GM21367 (cell line): ENCODE measurements around the gene GPR173.

Source experiments
- ATAC-seq: cut with Tn5 transposase; IDR thresholded peaks from one replicate; pipeline ENCODE4 v1.9.1; 2021; ENCODE audit not compliant: unreplicated experiment

Gene GPR173, protein sequence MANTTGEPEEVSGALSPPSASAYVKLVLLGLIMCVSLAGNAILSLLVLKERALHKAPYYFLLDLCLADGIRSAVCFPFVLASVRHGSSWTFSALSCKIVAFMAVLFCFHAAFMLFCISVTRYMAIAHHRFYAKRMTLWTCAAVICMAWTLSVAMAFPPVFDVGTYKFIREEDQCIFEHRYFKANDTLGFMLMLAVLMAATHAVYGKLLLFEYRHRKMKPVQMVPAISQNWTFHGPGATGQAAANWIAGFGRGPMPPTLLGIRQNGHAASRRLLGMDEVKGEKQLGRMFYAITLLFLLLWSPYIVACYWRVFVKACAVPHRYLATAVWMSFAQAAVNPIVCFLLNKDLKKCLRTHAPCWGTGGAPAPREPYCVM

DNA sequence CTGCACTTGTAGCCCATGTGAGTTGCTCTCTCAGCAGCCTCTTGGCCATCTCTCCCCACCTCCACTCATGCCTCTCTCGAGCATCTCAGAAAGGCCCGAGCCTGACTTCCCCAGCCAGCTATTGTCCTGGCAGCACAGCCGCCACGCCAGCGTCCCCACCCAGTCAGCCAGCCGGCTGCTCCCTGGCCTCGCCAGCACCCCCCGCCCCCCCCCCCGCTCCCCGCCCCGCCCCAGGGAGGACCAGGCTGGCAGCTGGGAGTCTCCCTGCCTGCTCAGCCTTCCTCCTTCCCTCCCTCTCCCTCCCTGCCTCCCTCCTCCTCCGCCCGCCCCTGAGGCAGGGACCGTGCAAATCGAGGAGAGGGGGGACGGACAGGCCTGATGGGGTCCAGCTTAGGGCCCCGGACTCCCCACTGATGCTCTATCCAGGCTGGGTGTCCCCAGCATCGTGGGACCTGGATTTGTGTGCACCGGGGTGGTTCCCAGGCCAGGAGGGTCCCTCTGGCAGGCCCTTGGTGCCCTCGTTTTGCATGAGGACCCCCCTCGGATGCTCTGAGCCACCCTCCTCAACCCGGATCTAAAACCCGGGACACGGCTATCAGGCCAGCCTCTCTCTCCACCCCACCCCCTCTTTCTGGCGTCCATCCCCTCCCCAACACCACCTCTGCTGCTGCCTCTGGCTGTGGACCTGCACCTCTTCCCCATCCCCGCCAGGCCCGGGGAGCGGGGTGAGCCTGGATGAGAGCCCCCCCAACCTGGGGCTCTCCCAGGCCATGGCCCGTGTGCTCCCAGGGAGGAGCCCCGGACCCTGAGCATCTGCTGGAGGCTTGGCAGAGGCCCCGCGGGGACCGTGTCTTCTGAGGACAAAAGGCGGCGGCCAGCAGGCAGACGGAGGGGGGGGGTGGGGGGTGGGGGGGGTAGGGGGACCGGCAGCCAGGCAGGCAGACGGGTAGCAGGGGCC lies at the start of gene GPR173:
TSS of gene GPR173 (plus strand) at position 621 of the 958 bp plus-strand sequence. CDS start 27,833 bp downstream, outside the sequence.
- ATAC-seq, result no peak

DNA sequence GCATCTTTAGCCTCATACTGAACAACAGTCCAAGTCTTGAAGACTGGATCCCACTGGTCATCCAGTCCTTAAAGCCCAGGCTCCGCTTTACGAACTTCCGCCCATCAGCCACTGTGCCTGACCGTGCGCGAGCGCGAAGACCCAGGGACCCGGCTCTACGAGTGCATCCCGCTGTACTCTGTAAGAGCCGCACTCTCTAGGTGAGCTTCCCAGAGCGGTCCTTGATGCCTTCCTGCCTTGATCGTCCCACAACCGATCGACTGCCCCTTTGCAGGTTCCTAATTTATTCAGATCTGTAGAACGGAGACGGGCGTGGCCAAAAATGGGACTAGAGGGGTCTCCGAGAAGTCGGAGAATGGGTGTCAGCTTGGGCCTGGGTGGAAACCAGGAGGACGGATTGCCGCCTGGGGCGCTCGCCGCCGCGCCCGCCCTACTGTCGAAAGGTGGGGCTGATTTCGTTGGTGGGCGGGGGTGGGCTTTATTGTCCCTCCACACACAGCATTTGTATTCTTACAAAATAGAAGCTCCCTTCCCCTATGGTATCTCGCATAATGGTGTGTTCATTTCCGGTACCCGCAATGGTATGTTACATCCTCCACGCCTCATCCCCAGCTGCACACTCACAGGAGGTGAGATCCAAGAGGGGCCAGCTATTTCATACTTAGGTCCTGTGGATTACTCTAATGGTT lies 48.0 kb upstream of the GPR173 start:
- ATAC-seq, result no peak

DNA sequence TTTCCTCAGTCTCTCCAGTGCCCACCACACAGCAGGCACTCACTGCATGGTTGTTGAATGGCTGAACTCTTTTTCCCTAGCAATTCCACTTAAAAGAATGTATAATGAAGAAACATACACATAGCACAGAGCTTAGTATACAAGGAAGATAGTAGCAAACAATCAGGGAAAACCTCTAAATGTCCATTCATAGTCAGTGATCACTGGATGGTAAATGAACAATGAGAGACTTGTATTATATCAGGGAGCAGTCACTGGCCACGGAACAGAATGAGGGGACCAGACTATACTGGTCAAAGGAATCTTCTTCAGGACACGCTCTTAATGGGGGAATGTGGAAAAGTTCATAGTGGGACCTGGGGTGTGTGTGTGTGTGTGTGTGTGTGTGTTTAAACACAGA lies 46.6 kb upstream of the GPR173 start:
- ATAC-seq, result no peak

DNA sequence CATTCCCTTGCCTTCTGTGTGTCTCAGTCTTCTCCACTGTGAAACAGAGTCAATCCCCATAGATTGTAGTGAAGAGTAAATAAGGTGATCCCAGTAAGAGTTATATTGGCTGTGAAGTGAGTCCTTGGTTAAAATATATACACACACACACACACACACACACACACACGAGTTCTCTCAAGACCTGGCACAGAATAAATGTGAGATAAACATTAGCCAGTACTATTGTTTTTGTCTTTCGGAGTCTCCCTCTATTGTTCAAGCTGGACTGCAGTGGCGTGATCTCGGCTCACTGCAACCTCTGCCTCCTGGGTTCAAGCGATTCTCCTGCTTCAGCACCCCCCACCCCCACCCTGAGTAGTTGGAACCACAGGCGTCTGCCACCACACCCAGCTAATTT lies 45.5 kb upstream of the GPR173 start:
- ATAC-seq, result no peak

DNA sequence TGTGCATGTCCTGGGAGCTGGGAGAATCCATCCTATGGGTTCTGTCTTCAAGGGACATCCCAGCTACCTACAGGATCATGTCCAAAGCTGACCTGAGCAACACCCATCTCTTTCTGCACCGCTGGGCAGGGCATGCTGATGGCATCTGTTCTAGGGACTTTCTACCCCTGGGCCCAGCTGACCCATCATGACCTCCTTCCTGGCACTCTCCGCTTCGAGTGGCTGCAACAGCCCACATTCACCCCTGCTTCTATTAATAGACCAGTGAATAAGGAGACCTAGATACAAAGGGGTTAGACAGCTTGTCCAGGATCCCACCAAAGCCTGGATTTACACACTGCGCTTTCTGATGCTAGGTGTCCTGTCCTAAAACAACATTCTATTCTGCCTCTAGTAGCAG lies 44.6 kb upstream of the GPR173 start:
- ATAC-seq, result no peak

DNA sequence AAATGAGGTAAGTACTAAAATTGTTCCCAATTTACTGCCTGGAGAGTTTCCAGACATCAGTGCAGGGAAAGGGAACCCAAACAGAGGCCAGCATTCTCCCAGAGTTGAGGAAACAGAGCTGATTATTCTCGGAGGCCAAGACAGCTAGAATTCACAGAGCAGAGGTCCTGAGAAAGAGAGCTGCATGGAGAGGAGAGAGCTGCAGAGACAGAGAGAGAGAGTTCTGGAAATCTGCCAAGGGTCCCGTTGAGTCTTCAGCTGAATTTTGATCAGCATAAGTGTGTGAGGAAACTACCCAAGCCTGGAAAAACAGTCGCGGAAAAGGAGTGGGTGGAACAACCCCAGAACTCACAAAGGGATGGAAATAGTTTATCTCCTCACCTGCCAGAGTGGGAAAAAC lies 43.8 kb upstream of the GPR173 start:
- ATAC-seq, result no peak

DNA sequence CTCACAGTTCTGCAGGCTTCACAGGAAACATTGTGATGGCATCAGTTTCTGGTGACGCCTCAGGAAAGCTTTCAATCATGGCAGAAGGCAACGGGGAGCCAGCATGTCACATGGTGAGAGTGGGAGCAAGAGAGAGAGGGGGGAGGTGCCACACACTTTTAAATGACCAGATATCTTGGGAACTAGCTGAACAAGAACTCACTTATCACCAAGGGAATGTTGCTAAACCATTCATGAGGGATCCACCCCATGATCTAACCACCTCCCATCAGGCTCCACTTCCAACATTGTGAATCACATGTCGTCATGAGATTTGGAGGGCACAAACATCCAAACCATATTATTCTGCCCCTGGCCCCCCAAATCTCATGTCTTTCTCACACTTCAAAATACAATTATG lies 43.3 kb upstream of the GPR173 start:
- no peak for ATAC-seq

DNA sequence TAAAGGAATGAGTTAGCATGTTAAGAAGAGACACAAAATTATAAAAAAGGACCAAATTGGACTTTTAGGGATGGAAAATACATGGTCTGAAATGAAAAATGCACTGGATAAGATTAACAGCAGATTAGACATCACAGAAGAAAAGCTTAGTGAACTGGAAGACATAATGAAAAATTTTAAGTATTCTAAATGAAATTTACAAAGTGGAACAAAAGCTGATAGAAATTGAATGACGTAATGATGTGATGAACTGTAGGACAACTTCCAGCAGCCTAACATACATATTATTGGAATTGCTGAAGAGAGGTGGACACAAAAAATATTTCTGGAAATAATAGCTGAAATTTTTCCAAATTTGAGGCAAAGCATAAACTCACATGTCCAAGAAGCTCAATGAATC lies 39.6 kb upstream of the GPR173 start:
- no peak for ATAC-seq

DNA sequence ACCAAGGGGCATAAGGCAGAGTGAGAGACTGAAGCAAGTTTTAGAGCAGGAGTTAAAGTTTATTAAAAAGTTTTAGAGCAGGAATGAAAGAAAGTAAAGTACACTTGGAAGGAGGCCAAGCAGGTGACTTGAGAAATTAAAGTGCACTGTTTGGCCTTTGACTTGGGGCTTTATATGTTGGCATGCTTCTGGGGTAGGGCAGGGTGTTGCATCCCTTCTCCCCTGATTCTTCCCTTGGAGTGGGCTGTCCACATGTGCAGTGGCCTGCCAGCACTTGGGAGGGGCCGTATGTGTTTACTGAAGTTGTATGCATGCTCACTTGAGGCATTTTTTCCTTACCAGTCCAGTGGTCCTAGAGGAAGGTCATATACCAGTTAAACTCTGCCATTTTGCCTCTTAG lies 35.3 kb upstream of the GPR173 start:
- no peak for ATAC-seq

DNA sequence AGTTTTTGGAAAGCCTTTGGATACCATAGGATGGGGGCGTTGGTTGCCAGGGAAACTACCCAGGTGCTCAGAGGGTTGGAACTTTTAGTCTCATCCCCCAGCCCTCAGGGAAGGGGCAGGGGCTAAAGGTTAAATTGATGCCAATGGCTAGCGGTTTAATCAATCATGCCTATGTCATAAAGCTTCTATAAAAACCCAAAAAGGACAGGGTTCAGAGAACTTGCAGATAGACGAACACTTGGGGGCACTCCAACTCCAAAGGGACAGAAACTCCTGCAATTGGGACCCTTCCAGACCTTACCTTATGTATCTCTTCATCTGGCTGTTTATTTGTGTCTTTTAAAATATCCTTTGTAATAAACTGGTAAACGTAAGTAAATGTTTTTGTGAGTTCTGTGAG lies 30.0 kb upstream of the GPR173 start:
- no peak for ATAC-seq

DNA sequence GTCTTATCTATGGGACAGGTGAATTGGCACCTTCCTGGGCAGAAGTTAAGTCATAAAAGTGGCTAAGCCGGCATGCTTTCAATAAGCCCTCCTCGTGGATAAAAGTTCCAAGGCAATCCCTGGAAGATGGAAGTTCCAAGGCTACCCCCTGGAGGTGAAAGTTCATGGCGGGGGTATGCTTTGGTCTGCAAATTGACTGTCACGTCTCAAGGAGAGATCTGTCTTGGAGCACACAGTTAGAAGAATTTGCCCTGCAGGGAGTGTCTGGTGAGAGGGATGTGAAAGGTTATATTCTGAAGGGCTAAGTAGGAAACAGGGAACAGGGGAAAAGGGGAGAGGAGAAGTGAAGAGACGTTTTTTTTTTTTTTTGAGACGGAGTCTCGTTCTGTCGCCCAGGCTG lies 26.2 kb upstream of the GPR173 start:
- no peak for ATAC-seq

DNA sequence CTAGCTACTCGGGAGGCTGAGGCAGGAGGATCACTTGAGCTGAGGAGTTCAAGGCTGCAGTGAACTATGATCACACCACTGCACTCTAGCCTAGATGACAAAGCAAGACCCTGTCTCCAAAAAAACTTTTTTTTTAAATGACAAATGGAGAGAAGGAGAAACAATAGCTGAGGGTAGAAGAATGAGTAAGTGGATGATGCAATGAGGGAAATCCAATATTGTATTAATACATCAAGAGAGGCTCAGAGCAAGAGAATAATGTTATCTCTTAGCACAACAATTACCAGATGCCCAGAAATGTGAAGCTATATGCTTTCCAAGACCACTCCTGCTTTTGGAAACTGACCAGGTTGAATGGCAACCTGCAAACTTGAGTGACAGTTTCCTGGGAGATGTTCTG lies 19.9 kb upstream of the GPR173 start:
- no peak for ATAC-seq

DNA sequence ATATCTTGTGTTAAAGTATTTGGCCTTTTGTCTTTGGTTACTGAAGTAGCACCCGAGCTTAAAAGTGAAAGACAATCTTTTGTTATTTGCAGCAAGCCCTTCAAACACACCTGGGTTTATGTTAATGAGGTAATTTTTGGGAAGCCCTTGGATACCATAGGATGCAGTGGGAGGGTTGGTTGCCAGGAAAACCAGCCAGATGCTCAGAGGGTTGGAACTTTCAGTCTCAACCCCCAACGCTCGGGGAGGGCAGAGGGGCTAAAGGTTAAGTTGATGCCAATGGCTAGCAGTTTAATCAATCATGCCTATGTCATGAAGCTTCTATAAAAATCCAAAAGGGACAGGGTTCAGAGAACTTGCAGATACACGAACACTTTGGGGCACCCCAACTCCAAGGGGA lies 17.2 kb upstream of the GPR173 start:
- no peak for ATAC-seq

DNA sequence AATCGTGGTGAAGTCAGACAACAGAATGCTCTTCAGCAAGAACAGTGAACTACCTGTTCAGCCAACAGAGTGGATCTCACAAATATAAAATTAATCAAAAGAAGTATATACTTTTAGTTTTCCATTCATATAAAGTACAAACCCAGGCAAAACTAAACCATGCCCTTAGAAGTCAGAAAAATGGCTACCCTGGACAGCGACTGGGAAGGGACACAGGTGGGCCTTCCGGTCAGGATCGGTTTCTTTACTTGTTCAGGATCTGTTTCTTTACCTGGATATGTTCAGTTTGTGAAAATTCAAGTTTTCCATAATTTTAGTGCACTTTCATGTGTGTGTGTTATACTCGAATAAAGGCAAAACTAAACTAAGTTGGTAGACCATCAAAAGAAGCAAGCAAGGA lies 12.4 kb upstream of the GPR173 start:
- no peak for ATAC-seq

DNA sequence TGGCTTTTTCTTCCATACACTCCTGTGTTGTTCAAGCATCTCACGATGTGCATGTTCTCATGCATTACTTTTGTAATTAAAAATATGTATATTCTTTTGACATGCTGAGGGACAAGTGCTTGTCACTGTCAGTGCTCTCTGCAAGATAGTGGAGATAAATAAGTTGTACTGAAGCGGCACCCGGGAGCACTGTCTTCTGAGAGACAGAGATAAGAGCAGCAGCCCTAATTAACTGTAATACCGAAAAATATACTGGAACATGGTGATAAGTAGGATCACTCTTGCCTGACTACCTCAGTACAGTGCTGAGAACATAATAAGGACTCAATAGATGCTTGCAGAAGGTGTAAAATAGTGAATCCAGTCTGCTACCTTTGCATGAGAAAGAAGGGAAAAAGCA lies 9.4 kb upstream of the GPR173 start:
- no peak for ATAC-seq

DNA sequence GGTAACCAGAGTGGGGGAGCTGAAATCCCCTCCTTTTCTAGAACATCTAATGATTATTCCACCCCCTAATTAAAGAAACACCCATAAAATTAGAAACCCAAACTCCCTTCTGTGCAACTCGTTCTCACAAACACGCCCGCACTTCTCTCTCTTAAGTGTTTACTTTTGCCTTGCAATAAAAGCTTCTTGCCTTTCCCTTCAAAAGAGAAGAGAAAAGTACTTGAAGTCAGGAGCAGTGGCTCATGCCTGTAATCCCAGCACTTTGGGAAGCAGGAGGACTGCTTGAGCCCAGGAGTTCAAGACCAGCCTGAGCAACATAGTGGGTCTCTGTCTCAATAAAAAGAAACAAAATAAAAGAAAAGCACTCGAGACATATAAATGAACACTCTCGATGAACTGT lies 3.6 kb upstream of the GPR173 start:
- ATAC-seq, result no peak

DNA sequence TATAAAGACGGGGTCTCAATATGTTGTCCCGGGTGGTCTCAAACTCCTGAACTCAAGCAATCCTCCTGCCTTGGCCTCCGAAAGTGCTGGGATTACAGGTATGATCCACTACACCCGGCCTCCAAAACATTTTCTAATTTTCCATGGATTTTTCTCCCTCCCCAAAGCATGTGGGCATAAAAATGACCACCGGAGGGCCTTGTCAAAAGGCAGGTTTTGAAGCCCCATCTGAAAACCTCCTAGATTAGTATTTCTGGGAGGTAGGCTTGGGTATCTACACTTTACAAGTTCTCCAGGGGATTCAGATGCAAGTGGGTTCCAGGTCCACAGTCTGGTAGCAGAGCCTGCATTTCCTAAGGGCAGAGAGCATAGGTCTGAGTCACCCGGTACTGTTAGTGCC lies 1.4 kb upstream of the GPR173 start:
- no peak for ATAC-seq

DNA sequence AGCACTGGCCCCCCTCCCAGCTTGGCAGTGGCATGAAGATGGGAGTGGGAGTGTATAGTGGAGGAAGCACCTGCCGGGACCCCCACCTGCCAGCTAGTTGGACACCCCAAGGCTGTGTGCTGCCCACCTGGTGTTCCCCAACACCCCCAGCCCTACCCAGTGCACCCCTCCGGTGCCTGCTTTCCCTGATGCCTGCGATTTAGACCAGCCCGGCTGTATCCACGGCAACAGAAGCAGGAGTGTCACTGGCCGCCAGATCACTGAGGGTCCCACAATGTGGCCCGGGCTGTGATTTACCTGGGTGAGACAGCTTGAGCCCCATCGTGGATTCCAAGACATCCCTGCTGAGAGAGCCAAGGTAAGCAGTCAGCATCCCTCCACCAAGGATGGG lies 533 bp downstream of the GPR173 start:
- ATAC-seq, result no peak

DNA sequence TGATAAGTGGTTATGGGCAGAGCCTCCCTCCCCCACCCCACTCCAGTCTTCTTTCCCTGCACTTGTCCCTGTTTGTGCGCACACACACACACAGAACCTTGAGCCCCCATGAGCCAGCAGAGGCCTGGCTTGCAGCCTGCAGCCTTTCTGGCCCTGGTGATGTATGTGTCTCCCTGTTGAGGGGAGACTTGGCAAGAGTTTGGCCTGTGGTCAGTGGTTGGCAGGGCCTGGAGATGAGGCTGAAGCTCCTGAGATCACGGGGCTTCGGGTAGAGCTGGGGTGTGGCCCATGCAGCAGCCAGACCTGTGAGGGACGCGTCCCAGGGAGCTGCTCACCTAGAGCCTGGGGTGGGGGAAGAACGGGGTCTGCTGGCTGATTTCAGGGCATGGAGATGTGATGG lies 2.3 kb downstream of the GPR173 start:
- no peak for ATAC-seq

DNA sequence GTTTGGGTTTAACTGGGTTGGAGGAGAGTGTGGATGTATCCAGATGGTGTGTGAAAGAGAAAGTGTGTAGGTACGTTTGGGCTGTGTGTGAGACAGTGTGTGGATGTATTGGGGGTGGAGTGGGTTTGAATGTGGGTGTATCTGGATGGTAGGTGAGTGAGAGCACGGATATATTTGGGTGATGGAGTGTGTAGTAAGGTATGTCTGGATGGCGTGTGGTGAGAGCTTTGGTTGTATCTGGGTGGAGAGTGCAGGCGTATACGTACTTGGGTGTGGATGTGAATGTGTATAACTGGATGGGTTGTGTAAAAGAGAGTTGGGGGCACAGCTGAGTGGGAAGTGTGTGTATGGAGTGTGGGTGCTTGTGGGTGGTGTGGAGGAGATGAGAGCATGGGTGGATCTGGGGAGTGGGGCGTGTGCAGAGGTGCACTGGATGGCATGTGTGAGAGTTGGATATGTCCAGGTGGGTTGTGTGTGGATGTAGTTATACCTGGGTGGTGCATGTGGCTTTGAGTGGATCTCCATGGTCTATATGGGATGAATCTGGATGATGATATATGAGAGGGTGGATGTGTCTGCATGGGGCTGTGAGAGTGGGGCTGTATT lies 6.8 kb downstream of the GPR173 start:
- ATAC-seq, result no peak

DNA sequence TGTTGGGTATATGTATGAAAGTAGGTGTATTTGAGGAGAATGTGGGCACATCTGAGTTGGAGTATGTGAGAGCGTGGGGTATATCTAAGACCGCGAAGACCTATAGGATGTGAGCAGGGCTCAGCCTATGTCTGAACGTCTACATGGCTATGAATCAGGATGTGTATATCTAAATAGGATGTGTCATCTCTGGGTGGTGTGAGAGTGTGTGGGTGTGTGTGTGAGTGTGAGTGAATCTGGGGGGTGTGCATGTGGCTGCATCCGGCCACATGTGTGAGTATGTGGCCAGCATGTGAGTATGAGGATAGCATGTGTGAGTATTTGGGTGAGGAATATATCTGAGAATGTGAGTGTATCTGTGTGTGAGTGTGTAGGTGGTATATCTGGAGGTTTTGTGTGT lies 7.7 kb downstream of the GPR173 start:
- no peak for ATAC-seq
